GM23248 (cell line): ENCODE data around the gene PPP2R2B. TPM values are rescaled to one million over a fixed set of nuclear protein-coding genes. Genes with fewer than 3 reads are reported as not detected.
A peak's percentile ranks its signal among the peaks of the same experiment; 100 is the strongest.

ENCODE experiments used
- DNase-seq: peaks from one replicate; pipeline ENCODE4 v3.0.0-alpha.2; 2015
- H2AFZ ChIP-seq: fragments of 200-600 bp; sonication (generic); 2 replicates; pipeline ENCODE4 v1.6.1; 2016; ENCODE audit warnings: antibody characterized with exemption
- H3F3A ChIP-seq: fragments of 200-600 bp; sonication (generic); 2 replicates; pipeline ENCODE4 v1.6.1; 2016; ENCODE audit warnings: mild to moderate bottlenecking, antibody characterized with exemption, mixed run types; ENCODE audit not compliant: insufficient read depth
- H3K27ac ChIP-seq: fragments of 200-600 bp; sonication (generic); 2 replicates; pipeline ENCODE4 v1.5.1; 2016; ENCODE audit warnings: mild to moderate bottlenecking
- H3K27me3 ChIP-seq: fragments of 200-600 bp; sonication (generic); replicated peaks from 2 replicates; pipeline ENCODE4 v1.6.1; 2016; ENCODE audit warnings: mild to moderate bottlenecking; ENCODE audit not compliant: insufficient read depth
- H3K36me3 ChIP-seq: fragments of 200-600 bp; sonication (generic); 2 replicates; pipeline ENCODE4 v1.6.1; 2016; ENCODE audit warnings: low read depth, mild to moderate bottlenecking
- H3K4me1 ChIP-seq: fragments of 200-600 bp; sonication (generic); 2 replicates; pipeline ENCODE4 v1.6.1; 2016; ENCODE audit warnings: mild to moderate bottlenecking; ENCODE audit not compliant: insufficient read depth
- H3K4me2 ChIP-seq: fragments of 200-600 bp; sonication (generic); one replicate; pipeline ENCODE4 v1.6.1; 2016; ENCODE audit warnings: mild to moderate bottlenecking; ENCODE audit not compliant: unreplicated experiment
- H3K4me3 ChIP-seq: fragments of 200-600 bp; sonication (generic); 2 replicates; pipeline ENCODE4 v1.5.1; 2016; ENCODE audit warnings: mild to moderate bottlenecking
- H3K79me2 ChIP-seq: fragments of 200-600 bp; sonication (generic); 2 replicates; pipeline ENCODE4 v1.6.1; 2016; ENCODE audit warnings: mild to moderate bottlenecking; ENCODE audit not compliant: insufficient read depth
- H3K9ac ChIP-seq: fragments of 200-600 bp; sonication (generic); 2 replicates; pipeline ENCODE4 v1.6.1; 2016; ENCODE audit warnings: mild to moderate bottlenecking
- H3K9me2 ChIP-seq: fragments of 200-600 bp; sonication (generic); 2 replicates; pipeline ENCODE4 v1.6.1; 2016; ENCODE audit warnings: mixed run types, mild to moderate bottlenecking, moderate library complexity; ENCODE audit not compliant: insufficient read depth
- H3K9me3 ChIP-seq: fragments of 200-600 bp; sonication (generic); one replicate; pipeline ENCODE4 v1.6.1; 2017; ENCODE audit warnings: low read depth
- H4K20me1 ChIP-seq: fragments of 200-600 bp; sonication (generic); 2 replicates; pipeline ENCODE4 v1.6.0; 2016; ENCODE audit not compliant: insufficient read depth
- EZH2 ChIP-seq: fragments of 200-600 bp; sonication (generic); IDR thresholded peaks from 2 replicates; pipeline ENCODE4 v1.6.1; 2018; ENCODE audit warnings: antibody characterized with exemption, mild to moderate bottlenecking; ENCODE audit not compliant: insufficient read depth, poor library complexity, severe bottlenecking
- EZH2phosphoT487 ChIP-seq: fragments of 200-600 bp; sonication (generic); IDR thresholded peaks from 2 replicates; pipeline ENCODE4 v1.6.1; 2018; ENCODE audit warnings: antibody characterized with exemption, moderate library complexity, mild to moderate bottlenecking, low read depth; ENCODE audit not compliant: insufficient read depth
- whole genome bisulfite sequencing, 2 experiments: methylation state at CpG; one replicate each; pipeline ENCODE4 v1.1.6; 2015 to 2017; ENCODE audit warnings: low lambda C conversion rate in 2 of 2, low coverage in 1 of 2; ENCODE audit errors: missing lambda C conversion rate in 2 of 2; 5-methylcytosine and 5-hydroxymethylcytosine counted together
- in situ Hi-C: fragments of 300-500 bp; cut with MboI; formaldehyde crosslinking; loops from 2 replicates; pipeline ENCODE4 v1.15.0; 2020
- polyA plus RNA-seq: library from polyadenylated mRNA; unstranded; fragments of >200 nt; fragmentation: Nextera tagmentation; extraction: Ambion mirVana; gene quantifications from 2 replicates; pipeline ENCODE4 v1.2.1, GENCODE V29; 2016
- total RNA-seq: library from RNA; depleted of rRNA; stranded (reverse); fragments of >200 nt; shearing (Covaris generic); gene quantifications from 2 replicates; pipeline ENCODE4 v1.2.3, GENCODE V29; 2014

PPP2R2B gene
- total and polyA plus RNA-seq, 2 experiments from 2014 or later, result 0.11 to 0.28 TPM

GRCh38 chr5:146623009-146623408 lies 255.5 kb downstream of the PPP2R2B start:
- no peak for DNase-seq
- TF ChIP-seq EZH2phosphoT487 (no peak), EZH2 (no peak)
- no peaks in the 10 kb centered on the region for H4K20me1 ChIP-seq
- no peaks in the 10 kb centered on the region for H3K27me3 ChIP-seq
- H3F3A ChIP-seq, result no peaks in the 10 kb centered on the region
- no peaks in the 10 kb centered on the region for H3K36me3 ChIP-seq
- H3K9ac ChIP-seq, result no peak overlapping the region
- no peaks in the 10 kb centered on the region for H3K4me1 ChIP-seq
- no peak overlapping the region for H2AFZ ChIP-seq
- no peaks in the 10 kb centered on the region for H3K9me2 ChIP-seq
- H3K4me2 ChIP-seq, result no peak overlapping the region
- H3K27ac ChIP-seq, result no peak overlapping the region
- H3K9me3 ChIP-seq, result no peaks in the 10 kb centered on the region
- WGBS, 2 experiments, result 57 to 62% methylated on average over 5 of the region's 5 CpGs
- no peak overlapping the region for H3K4me3 ChIP-seq
- in situ Hi-C loops, result no loop called here
- H3K79me2 ChIP-seq, result no peaks in the 10 kb centered on the region

- H3K9me2 ChIP-seq, result no peaks in the 10 kb centered on the region
- no peaks in the 10 kb centered on the region for H3K9me3 ChIP-seq
- no peak overlapping the region for H3K27ac ChIP-seq
- 7 to 17% methylated on average over 1 of the region's 1 CpG for WGBS, 2 experiments
- no peaks in the 10 kb centered on the region for H3K36me3 ChIP-seq
- no peaks in the 10 kb centered on the region for H4K20me1 ChIP-seq
- no peak overlapping the region for H3K4me3 ChIP-seq
- no peaks in the 10 kb centered on the region for H3K79me2 ChIP-seq
- H3F3A ChIP-seq, result no peaks in the 10 kb centered on the region
- no peaks in the 10 kb centered on the region for H3K27me3 ChIP-seq
- TF ChIP-seq EZH2 (no peak), EZH2phosphoT487 (no peak)
- H2AFZ ChIP-seq, result no peak overlapping the region
- peak; percentile 4 for DNase-seq
- no peaks in the 10 kb centered on the region for H3K4me1 ChIP-seq
- H3K4me2 ChIP-seq, result no peak overlapping the region
- in situ Hi-C loops, result no loop called here
- no peak overlapping the region for H3K9ac ChIP-seq
These were observed 256.2 kb downstream of the PPP2R2B start for GRCh38 chr5:146622391-146622790.

GRCh38 chr5:146620669-146621051 lies 257.9 kb downstream of the PPP2R2B start:
- TF ChIP-seq EZH2phosphoT487, result no peak
- TF ChIP-seq EZH2, result no peak
- Histone ChIP-seq H3K4me1 (no peaks in the 10 kb centered on the region), H3K9me3 (no peaks in the 10 kb centered on the region), H3K36me3 (no peaks in the 10 kb centered on the region), H3K27ac (no peak overlapping the region), H3K79me2 (no peaks in the 10 kb centered on the region), H4K20me1 (no peaks in the 10 kb centered on the region), H3F3A (no peaks in the 10 kb centered on the region), H3K4me3 (no peak overlapping the region), H3K9ac (no peak overlapping the region), H2AFZ (no peak overlapping the region), H3K4me2 (no peak overlapping the region), H3K27me3 (no peaks in the 10 kb centered on the region), H3K9me2 (no peaks in the 10 kb centered on the region)
- WGBS, 2 experiments, result 15 to 16% methylated on average over 5 of the region's 5 CpGs
- DNase-seq, result no peak
- in situ Hi-C loops, result no loop called here

- no peak for DNase-seq
- Histone ChIP-seq H3K79me2 (no peaks in the 10 kb centered on the region), H3K9me2 (no peaks in the 10 kb centered on the region), H3F3A (no peaks in the 10 kb centered on the region), H3K9me3 (no peaks in the 10 kb centered on the region), H4K20me1 (no peaks in the 10 kb centered on the region), H2AFZ (no peak overlapping the region), H3K4me3 (no peak overlapping the region), H3K4me1 (no peaks in the 10 kb centered on the region), H3K27ac (no peak overlapping the region), H3K27me3 (no peaks in the 10 kb centered on the region), H3K36me3 (no peaks in the 10 kb centered on the region), H3K9ac (no peak overlapping the region), H3K4me2 (no peak overlapping the region)
- in situ Hi-C loops, result no loop called here
- TF ChIP-seq EZH2, result no peak
- TF ChIP-seq EZH2phosphoT487, result no peak
- 39 to 43% methylated on average over 10 of the region's 10 CpGs for WGBS, 2 experiments
These were observed 258.4 kb downstream of the PPP2R2B start for GRCh38 chr5:146620031-146620668.
